CD14-positive monocyte (primary cell): Measurements from ENCODE around the gene GAS7. TPM values are rescaled to one million over a fixed set of nuclear protein-coding genes. Genes with fewer than 3 reads are reported as not detected.

Source experiments
- DNase-seq, 3 donors: peaks; one replicate each; pipeline ENCODE4 v3.0.0-alpha.2; 2011 to 2022
- H2AFZ ChIP-seq: 2 replicates; pipeline ENCODE4 v1.6.0; 2012; ENCODE audit warnings: mild to moderate bottlenecking, low read depth, low read length, inconsistent platforms; ENCODE audit not compliant: insufficient read depth, poor library complexity, severe bottlenecking
- H3K27ac ChIP-seq, 2 donors: 1 replicate in 1 of 2; 2 replicates in 1 of 2; pipeline ENCODE4 v1.5.1; 2012 to 2013; ENCODE audit warnings: low read length in 2 of 2, control low read depth in 1 of 2, inconsistent platforms in 1 of 2, low read depth in 1 of 2, mild to moderate bottlenecking in 1 of 2
- H3K27me3 ChIP-seq, 2 donors: one replicate each; pipeline versions ENCODE4 v1.6.0 to v1.6.1; 2011 to 2013; ENCODE audit warnings: low read length in 2 of 2; ENCODE audit not compliant: control insufficient read depth in 2 of 2, insufficient read depth in 2 of 2
- H3K36me3 ChIP-seq, 2 donors: replicated peaks in 1 of 2; 1 replicate in 1 of 2; 2 replicates in 1 of 2; pipeline versions ENCODE4 v1.5.1 to v1.6.1; 2012 to 2013; ENCODE audit warnings: low read length in 2 of 2, control low read depth in 1 of 2, inconsistent platforms in 1 of 2, mild to moderate bottlenecking in 1 of 2; ENCODE audit not compliant: insufficient read depth in 2 of 2, control insufficient read depth in 1 of 2
- H3K4me1 ChIP-seq, 2 donors: 1 replicate in 1 of 2; 2 replicates in 1 of 2; pipeline versions ENCODE4 v1.5.1 to v1.6.1; 2012 to 2013; ENCODE audit warnings: low read length in 2 of 2, control low read depth in 1 of 2, inconsistent platforms in 1 of 2, mild to moderate bottlenecking in 1 of 2, moderate library complexity in 1 of 2; ENCODE audit not compliant: insufficient read depth in 2 of 2, control insufficient read depth in 1 of 2
- H3K4me2 ChIP-seq: replicated peaks from 2 replicates; pipeline ENCODE3; 2012; ENCODE audit warnings: low read length, moderate library complexity, mild to moderate bottlenecking; ENCODE audit not compliant: poor library complexity, severe bottlenecking; ENCODE audit errors: extremely low read depth
- H3K4me3 ChIP-seq, 3 experiments: fragments of 200-600 bp in 1 of 3; sonication (generic) in 1 of 3; replicated peaks in 1 of 3; 1 replicate in 2 of 3; 2 replicates in 1 of 3; pipeline ENCODE4 v1.5.1; 2011 to 2013; ENCODE audit warnings: low read length in 3 of 3, mild to moderate bottlenecking in 3 of 3, control low read depth in 2 of 3, low read depth in 2 of 3, inconsistent platforms in 1 of 3, moderate library complexity in 1 of 3
- H3K79me2 ChIP-seq: 2 replicates; pipeline ENCODE4 v1.6.0; 2012; ENCODE audit warnings: mild to moderate bottlenecking, control low read depth, inconsistent platforms, low read length, moderate library complexity; ENCODE audit not compliant: insufficient read depth
- H3K9ac ChIP-seq: 2 replicates; pipeline ENCODE4 v1.6.0; 2017; ENCODE audit warnings: low read length, mild to moderate bottlenecking; ENCODE audit not compliant: insufficient read depth, poor library complexity, severe bottlenecking
- H3K9me3 ChIP-seq, 2 donors: replicated peaks in 1 of 2; 1 replicate in 1 of 2; 2 replicates in 1 of 2; pipeline versions ENCODE4 v1.5.1 to v1.6.1; 2012 to 2013; ENCODE audit warnings: low read length in 2 of 2, control low read depth in 1 of 2; ENCODE audit not compliant: control insufficient read depth in 1 of 2, insufficient read depth in 1 of 2
- H4K20me1 ChIP-seq: 2 replicates; pipeline ENCODE4 v1.6.0; 2012; ENCODE audit warnings: mild to moderate bottlenecking, low read length, control low read depth, moderate library complexity; ENCODE audit not compliant: insufficient read depth
- H3K27ac Mint-ChIP-seq, 7 donors: one replicate each; pipeline ENCODE4 v1.8.0; 2020; ENCODE audit warnings: mild to moderate bottlenecking in 7 of 7, mixed read lengths in 7 of 7, moderate library complexity in 6 of 7, inconsistent platforms in 2 of 7
- H3K27me3 Mint-ChIP-seq, 3 donors: one replicate each; pipeline ENCODE4 v1.8.0; 2021 to 2022; ENCODE audit warnings: low read depth in 3 of 3, mild to moderate bottlenecking in 3 of 3, mixed read lengths in 3 of 3, moderate library complexity in 3 of 3, inconsistent platforms in 1 of 3
- H3K36me3 Mint-ChIP-seq, 2 donors: one replicate each; pipeline ENCODE4 v1.8.0; 2020; ENCODE audit warnings: mixed read lengths in 2 of 2, inconsistent platforms in 1 of 2, mild to moderate bottlenecking in 1 of 2
- H3K4me1 Mint-ChIP-seq: one replicate; pipeline ENCODE4 v1.8.0; 2020; ENCODE audit warnings: mild to moderate bottlenecking, mixed read lengths
- H3K4me3 Mint-ChIP-seq, 2 donors: one replicate each; pipeline ENCODE4 v1.8.0; 2020; ENCODE audit warnings: mild to moderate bottlenecking in 2 of 2, mixed read lengths in 2 of 2, moderate library complexity in 1 of 2
- H3K9me3 Mint-ChIP-seq, 7 donors: one replicate each; pipeline ENCODE4 v1.8.0; 2020 to 2022; ENCODE audit warnings: mixed read lengths in 7 of 7, mild to moderate bottlenecking in 6 of 7, moderate library complexity in 6 of 7, inconsistent platforms in 2 of 7
- WGBS: methylation state at CpG from one replicate; pipeline ENCODE4 v1.1.5; 2013; ENCODE audit warnings: missing lambda C conversion rate; ENCODE audit not compliant: insufficient coverage; 5-methylcytosine and 5-hydroxymethylcytosine counted together
- intact Hi-C, 2 donors: fragments of 100-400 bp; cut with micrococcal nuclease; formaldehyde crosslinking; loops; one replicate each; pipeline versions ENCODE4 v1.15.0 to v1.15.1; 2023
- polyA plus RNA-seq, 3 donors: library from polyadenylated mRNA; depleted of rRNA in 1 of 3; unstranded in 2 of 3; stranded (reverse) in 1 of 3; fragments of 300-500 nt in 2 of 3; fragments of >200 nt in 1 of 3; fragmentation: Illumina TruSeq in 2 of 3; gene quantifications; 1 replicate in 2 of 3; 2 replicates in 1 of 3; pipeline ENCODE4 v1.2.3, GENCODE V29; 2012 to 2021
- TF ChIP-seq, protein P1 (sequence below): fragments of 200-600 bp; IDR thresholded peaks from one replicate; pipeline ENCODE4 v1.8.0; 2022; ENCODE audit warnings: antibody characterized with exemption, mild to moderate bottlenecking

Gene GAS7
- polyA plus RNA-seq, 3 donors: 53.1 to 91.9 (median 66.6) TPM

- no peaks in the 10 kb centered on the region for H3K9me3 ChIP-seq
- peak overlapping the region; percentile 72 for H3K9ac ChIP-seq
- peaks cover 96 to 98% of the 10 kb centered on the region in 2 donors for H3K4me1 ChIP-seq
- WGBS: 74% methylated on average over 9 of the region's 10 CpGs
- peak overlapping the region; percentile 91 to 94 for H3K27ac ChIP-seq
- intact Hi-C loops: no loop called here
- H2AFZ ChIP-seq: peak overlapping the region; percentile 15
- H4K20me1 ChIP-seq: peaks cover 9% of the 10 kb centered on the region
- peaks cover 0 to 2% (median 0%) of the 10 kb centered on the region in 7 donors for H3K9me3 Mint-ChIP-seq
- peak overlapping the region; percentile 69 to 83 for H3K4me3 Mint-ChIP-seq
- TF ChIP-seq, protein P1, sequence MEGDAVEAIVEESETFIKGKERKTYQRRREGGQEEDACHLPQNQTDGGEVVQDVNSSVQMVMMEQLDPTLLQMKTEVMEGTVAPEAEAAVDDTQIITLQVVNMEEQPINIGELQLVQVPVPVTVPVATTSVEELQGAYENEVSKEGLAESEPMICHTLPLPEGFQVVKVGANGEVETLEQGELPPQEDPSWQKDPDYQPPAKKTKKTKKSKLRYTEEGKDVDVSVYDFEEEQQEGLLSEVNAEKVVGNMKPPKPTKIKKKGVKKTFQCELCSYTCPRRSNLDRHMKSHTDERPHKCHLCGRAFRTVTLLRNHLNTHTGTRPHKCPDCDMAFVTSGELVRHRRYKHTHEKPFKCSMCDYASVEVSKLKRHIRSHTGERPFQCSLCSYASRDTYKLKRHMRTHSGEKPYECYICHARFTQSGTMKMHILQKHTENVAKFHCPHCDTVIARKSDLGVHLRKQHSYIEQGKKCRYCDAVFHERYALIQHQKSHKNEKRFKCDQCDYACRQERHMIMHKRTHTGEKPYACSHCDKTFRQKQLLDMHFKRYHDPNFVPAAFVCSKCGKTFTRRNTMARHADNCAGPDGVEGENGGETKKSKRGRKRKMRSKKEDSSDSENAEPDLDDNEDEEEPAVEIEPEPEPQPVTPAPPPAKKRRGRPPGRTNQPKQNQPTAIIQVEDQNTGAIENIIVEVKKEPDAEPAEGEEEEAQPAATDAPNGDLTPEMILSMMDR: no peak
- no peaks in the 10 kb centered on the region for H3K27me3 ChIP-seq
- no peaks in the 10 kb centered on the region for H3K27me3 Mint-ChIP-seq
- H3K4me2 ChIP-seq: peak overlapping the region; percentile 71
- H3K27ac Mint-ChIP-seq: peak overlapping the region; percentile 96 to 99 (median 97)
- H3K36me3 Mint-ChIP-seq: peaks cover 35 to 52% of the 10 kb centered on the region in 2 donors
- no peak for DNase-seq
- peak overlapping the region; percentile 17 to 68 (median 18) for H3K4me3 ChIP-seq
- peaks cover 97% of the 10 kb centered on the region for H3K4me1 Mint-ChIP-seq
- H3K79me2 ChIP-seq: peaks cover 91% of the 10 kb centered on the region
- H3K36me3 ChIP-seq: peaks cover 18 to 29% of the 10 kb centered on the region in 2 donors
These were observed 165.0 kb downstream of the GAS7 start for GRCh38 chr17:10033449-10033848.

DNA sequence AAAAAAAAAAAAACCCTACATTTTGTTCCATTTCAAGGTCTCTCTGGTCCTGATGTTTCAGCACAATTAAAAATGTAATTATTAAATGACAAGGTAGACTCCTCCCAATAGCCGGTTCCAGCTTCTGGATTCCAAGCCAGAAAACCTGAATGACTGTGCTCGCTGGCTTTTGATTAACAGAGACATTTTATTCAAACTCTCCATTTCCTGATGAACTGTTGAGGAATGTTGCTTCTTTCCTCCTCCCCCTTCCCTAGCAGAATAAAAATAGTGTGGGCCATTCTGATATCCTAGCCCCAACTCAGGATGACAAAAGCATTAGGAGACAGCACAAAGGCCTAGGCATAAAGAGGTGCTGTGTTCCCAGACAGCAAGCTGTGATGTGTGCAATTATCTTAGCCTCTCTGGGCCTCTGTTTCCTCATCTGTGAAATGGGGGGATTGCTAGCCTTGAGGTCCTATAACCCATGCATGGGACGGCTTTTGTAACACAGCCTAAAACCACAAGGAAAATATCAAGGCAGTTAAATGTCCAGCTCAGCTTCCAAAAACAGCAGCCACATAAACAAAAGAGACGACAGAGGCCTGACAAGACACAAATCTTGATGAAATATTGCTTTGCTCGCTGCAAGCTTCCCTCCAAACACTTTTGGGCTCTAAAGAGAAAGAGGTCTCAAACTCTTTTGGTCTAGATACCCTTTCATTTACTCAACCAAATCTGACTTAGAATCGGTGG is 166.1 kb downstream of the GAS7 start:
- Histone ChIP-seq H3K9me3 (no peaks in the 10 kb centered on the region), H4K20me1 (peaks cover 9% of the 10 kb centered on the region), H3K4me1 (peaks cover 96 to 98% of the 10 kb centered on the region in 2 donors), H3K9ac (peak overlapping the region; percentile 72), H3K27ac (peak overlapping the region in 1 of 2 donors; percentile 94), H3K4me2 (peak overlapping the region; percentile 71), H3K79me2 (peaks cover 93% of the 10 kb centered on the region), H3K4me3 (peak overlapping the region in 1 of 3 experiments; percentile 68), H3K27me3 (no peaks in the 10 kb centered on the region), H2AFZ (no peak overlapping the region), H3K36me3 (peaks cover 18 to 33% of the 10 kb centered on the region in 2 donors)
- intact Hi-C loops: no loop called here
- Mint-ChIP-seq H3K36me3 (peaks cover 42 to 61% of the 10 kb centered on the region in 2 donors), H3K27me3 (no peaks in the 10 kb centered on the region), H3K9me3 (no peaks in the 10 kb centered on the region), H3K4me1 (peaks cover 97% of the 10 kb centered on the region), H3K27ac (peak overlapping the region; percentile 28 to 99 (median 97)), H3K4me3 (no peak overlapping the region)
- TF ChIP-seq, protein P1: no peak
- no peak for DNase-seq
- WGBS: 38% methylated on average over 2 of the region's 6 CpGs
